Cardiac septum (tissue), 1 donor: ENCODE results near the gene MAPK4. TPM values are rescaled to one million over a fixed set of nuclear protein-coding genes. Genes with fewer than 3 reads are reported as not detected.

ENCODE experiments used
- DNase-seq: peaks from one replicate; pipeline ENCODE4 v3.0.0-alpha.2; 2020; ENCODE audit warnings: low spot score
- intact Hi-C: fragments of 100-400 bp; cut with DNase I; formaldehyde crosslinking; loops from one replicate; pipeline ENCODE4 v1.14.0; 2022
- total RNA-seq: library from RNA; stranded (reverse); fragmentation: NEBNext Ultra II Directional; extraction: Animal tissue kit (Norgen Biotek cat#: 25700); gene quantifications from one replicate; pipeline ENCODE4 v1.2.1, GENCODE V29; 2021
- donor health status: DM: no; HTN: no; CAD: no.

Gene MAPK4
- total RNA-seq, 1 donor from 2014 or later, result 38.2 TPM

- intact Hi-C loops, result no loop called here
- no peak for DNase-seq
Measured at GRCh38 chr18:50619861-50620275, 60.0 kb downstream of the MAPK4 start.

GRCh38 chr18:50620319-50620718, 60.4 kb downstream of the MAPK4 start:
- intact Hi-C loops, result no loop called here
- no peak for DNase-seq

DNA sequence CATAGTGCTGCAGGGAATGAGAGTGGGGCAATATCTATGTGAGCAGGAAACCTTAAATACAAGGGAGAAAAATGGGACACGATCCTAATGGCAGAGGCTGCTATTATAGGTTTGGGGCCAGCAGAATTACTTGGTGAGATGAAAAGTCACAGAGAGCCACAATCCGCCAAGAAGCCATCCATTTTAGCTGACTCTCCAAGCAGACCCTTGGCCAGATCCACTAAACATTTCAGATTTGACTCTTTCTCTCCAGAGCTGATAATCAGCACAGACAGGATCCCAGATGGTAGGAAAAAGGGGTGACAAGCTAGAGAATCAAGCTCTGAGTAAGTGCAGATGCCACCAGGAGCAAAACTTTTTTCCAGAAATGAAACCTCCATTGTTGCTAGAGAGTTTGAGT, 61.5 kb downstream of the MAPK4 start:
- intact Hi-C loops, result no loop called here
- DNase-seq, result no peak

DNA sequence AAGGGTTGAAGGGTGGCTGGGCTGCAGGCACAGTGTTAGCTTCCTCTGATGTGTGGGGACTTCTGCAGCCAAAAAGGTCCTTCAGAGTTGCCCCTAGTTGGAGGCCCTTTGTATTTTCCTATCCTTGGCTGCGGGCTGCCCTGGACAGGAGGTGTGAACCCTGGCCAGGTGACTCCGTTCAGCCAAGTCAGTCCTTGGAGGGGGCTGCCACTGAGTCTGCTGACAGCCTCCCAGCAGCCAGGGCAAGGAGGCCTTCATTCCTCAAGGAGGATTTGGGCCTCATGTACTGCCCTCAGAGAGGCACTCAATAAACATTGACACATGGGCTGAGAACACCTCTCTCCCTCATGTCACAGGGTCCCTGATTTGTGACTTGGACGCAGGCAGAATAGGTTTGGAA, 62.4 kb downstream of the MAPK4 start:
- DNase-seq, result no peak
- intact Hi-C loops, result no loop called here

GRCh38 chr18:50622865-50623393, 63.0 kb downstream of the MAPK4 start:
- peak; percentile 10 for DNase-seq
- intact Hi-C loops, result no loop called here

DNA sequence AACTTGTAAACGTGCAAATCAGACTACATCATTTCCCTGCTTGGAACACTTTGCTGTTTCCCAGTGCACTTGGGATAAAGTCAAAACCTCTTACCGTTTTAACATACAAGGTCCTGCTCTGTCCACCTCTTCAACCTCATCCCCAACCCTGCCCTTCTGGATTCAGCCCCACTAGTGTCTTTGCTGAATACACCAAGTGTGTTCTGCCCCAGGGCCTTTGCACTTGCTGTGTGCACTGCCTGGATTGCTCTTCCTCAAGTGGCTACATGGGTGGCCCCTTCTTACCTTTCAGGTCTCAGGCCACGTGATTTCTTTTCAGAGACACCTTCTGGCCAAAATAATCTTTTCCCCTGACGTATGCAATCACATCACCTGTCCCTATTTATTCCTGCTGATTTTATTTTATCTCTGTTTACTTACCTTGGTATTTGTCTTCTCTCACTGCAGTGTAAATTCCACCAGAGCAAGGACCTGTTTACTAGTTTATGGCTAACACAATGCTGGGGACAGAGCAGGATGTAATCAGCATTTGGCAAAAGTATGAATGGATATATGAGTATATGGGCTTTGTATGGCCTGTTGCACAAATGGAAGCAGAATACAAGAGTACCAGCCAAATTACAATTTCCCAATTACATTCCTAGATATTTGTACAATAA, 63.9 kb downstream of the MAPK4 start:
- intact Hi-C loops, result no loop called here
- DNase-seq, result peak; percentile 24

DNA sequence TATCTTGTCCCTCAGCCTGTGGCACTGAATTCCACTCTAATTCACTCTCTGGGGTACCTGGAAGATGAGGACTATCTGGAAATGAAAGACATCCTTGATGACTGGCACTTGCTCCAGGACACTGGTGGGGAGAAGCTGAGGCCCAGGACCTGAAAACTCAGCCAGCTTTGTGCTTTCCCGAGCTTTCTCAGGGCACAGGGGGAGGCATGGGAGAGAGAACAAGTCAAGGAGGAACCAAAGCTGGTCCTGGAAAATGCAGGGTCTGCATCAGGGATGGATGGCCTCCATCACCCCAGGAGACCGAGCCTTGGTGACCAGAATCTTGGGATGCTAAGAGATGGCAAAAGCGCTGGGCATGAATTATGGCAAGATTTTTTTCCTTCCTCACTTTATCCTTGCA, 65.1 kb downstream of the MAPK4 start:
- DNase-seq, result peak; percentile 58
- intact Hi-C loops, result no loop called here

DNA sequence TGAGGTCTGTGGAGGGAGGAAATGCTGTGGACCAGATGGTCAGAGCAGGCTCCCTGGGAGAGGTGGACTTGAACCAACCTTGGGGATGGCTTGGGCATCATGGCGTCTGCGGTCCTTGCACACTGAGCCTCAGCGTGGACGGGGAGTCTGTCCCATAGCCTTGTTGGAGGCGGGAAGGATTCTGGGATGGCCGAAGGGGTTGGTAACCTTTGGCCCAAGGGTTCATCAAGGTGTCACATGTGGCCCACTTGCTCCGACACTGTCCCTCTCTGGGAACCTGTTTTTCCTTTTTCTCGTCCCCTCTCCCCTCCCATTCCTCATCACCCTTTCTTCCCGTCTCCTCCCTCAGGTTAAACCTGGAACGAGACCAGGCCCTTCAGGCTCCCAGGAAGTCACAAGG, 66.4 kb downstream of the MAPK4 start:
- no peak for DNase-seq
- intact Hi-C loops, result no loop called here

DNA sequence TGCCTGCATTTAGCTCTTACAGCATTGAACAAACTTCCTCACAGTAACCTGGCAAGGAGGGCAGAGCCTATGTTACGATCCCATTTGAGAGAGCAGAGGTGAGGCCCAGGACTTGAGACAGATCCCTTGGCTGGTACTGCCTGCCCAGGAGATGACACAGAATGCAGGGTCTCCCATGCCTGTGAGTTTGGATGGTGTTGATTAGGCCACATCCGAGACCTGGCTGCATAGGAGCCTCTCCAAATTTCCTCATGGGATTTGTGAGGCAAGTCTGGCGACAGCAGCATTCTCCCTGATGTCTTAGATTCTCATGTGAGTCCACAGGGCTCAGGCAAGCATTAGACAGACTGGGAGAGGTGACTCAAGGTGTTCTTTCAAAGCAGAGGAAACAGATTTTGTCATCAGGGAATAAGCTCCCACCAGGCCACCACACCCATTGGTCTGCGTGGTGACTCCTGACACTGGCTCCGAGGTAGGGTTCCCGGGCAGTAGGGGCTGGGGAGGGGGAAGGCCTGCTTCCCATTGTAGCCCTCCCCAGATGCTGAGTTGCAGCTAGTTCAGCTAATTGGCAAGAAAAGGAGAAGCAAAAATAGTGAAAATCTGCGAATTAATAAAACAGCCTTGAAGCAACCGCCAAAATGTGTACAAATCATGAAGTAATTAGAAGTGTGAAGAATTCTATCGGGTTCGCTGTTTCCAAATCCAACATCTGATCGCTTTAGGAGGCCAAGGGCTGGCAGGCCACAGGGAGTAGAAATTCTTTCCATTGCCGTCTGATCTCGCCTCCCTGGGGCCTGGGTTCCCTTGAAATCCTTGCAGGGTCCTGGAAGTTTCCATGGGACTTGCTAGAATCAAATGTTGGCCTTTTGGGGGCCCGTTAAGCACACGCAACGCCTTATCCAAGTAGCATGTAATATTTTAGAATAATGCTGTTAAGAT, 68.0 kb downstream of the MAPK4 start:
- intact Hi-C loops, result no loop called here
- peak; percentile 55 for DNase-seq

- DNase-seq, result peak; percentile 31
- intact Hi-C loops, result no loop called here
Measured at GRCh38 chr18:50628533-50628905, 68.6 kb downstream of the MAPK4 start.

- DNase-seq, result peak; percentile 50
- intact Hi-C loops, result no loop called here
Measured at GRCh38 chr18:50629148-50629631, 69.3 kb downstream of the MAPK4 start.

DNA sequence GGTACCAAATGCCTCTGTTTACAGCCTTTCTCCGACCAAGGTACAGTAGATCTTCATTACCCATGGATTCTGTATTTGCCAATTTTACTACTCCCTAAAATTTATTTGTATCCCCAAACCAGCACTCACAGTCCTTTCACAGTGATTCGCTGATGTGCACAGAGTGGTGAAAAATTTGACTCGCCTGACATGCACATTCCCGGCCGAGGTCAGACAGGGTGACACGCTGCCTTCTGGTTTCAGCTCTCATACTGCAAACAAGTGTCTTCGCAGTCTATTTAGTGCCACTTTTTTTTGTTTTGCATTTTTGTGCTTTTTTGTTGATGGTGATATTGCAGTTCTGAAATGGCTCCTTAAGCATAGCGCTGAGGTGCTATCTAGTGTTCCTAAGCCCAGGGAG, 71.0 kb downstream of the MAPK4 start:
- peak; percentile 39 for DNase-seq
- intact Hi-C loops, result no loop called here

DNA sequence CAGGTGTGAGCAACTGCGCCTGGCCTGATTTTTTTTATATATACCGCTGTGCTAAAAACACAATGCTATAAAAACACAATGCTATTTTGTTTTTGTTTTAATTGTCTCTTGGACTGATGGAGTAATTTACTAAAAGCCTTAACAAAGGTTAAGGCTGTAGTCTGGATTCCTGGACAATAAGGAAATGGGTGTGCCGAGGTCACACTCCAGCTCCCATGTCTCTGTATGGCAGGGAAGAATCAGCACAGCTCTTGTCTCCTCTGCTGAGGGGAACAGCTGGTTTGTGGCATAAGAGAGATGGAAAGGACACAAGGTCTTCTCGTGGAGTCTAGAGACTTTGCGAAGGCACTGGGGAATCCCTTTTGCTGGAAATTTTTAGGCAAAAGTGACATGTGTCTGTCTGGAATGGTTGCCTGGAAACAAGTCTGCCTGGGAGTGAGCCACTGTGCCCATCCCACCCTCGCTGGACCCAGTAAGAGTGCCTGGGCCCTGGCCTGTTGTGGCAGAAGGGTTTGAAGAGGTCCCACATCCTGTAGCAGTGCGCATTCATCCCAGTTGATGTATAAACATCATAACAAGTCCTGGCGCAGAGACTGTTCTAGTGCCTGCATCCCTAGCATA, 73.1 kb downstream of the MAPK4 start:
- DNase-seq, result peak; percentile 20
- intact Hi-C loops, result no loop called here

DNA sequence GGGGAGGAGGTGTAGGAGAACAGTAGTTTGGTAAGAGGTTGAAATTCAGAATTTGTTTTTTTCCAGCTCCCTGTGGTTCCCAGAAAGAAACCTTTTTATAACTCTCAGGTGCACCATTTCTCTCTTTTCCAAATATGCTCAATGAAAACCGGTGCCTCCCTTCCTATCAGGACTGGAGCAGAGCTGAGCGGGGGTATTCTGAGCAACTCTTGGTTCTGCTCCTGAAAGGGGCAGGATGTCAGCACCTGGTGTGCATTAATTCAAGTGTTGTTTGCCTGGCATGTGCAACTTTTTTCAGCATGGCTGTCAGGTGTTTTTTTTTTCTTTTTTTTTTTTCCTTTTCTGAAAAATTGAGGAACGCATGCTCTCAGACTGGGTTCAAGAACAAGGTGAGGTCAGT, 74.1 kb downstream of the MAPK4 start:
- intact Hi-C loops, result no loop called here
- DNase-seq, result no peak

DNA sequence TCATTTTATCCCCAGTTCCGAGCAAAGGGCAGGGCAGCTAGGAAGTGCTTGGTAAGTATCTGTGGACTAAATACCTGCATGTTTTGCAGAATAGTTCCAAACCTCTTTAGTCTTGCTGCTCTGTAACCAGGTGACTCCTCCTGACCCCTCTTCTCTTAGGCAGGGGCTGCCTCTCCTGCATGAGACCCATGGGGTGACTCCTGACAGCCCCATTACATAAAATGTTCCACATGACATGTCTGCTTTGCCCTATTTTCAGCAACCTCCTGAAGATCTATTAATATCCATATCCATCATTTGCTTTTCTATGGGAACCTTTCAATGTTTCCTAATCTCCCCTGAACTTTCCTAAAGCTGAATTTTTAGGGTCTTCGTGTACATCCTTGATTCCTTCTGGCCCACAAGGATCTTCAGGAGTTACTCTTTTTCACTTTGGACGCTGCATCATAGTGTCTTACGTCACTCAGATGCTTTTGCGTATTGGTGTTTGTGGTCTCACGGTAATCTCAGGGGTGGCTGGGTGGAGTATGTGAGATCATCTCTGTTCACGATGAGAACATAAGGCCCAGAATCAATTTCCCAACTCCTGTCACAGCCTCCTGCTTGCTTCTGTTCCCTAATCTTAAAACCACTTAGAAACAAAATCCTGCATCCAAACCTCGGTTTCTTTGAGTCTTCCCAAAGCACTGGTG, 76.6 kb downstream of the MAPK4 start:
- intact Hi-C loops, result no loop called here
- peak; percentile 54 for DNase-seq

- intact Hi-C loops, result no loop called here
- peak; percentile 26 for DNase-seq
Measured at GRCh38 chr18:50638016-50638883, 78.4 kb downstream of the MAPK4 start.

- intact Hi-C loops, result no loop called here
- peak; percentile 44 for DNase-seq
Measured at GRCh38 chr18:50638884-50639420, 79.1 kb downstream of the MAPK4 start.

GRCh38 chr18:50639711-50640110, 79.8 kb downstream of the MAPK4 start:
- intact Hi-C loops, result no loop called here
- no peak for DNase-seq
